ENCODE data around the gene POLR3E.
A peak's percentile ranks its signal among the peaks of the same experiment; 100 is the strongest.

POLR3E gene

GRCh38 chr16:22274916-22275315 is 22.3 kb upstream of the POLR3E start:
- H3K36me3 Mint-ChIP-seq = peaks cover 22% of the 10 kb centered on the region
- H3K4me1 Mint-ChIP-seq = peaks cover 2% of the 10 kb centered on the region
- DNase-seq (ENCODE audit: low spot score in 2 of 2) (no peak), ATAC-seq (ENCODE audit: low read depth) (no peak)
- no peaks in the 10 kb centered on the region for H3K27me3 Mint-ChIP-seq
- no peak overlapping the region for H3K4me3 Mint-ChIP-seq
- no peak overlapping the region for H3K27ac Mint-ChIP-seq
- H3K9me3 Mint-ChIP-seq = no peaks in the 10 kb centered on the region

GRCh38 chr16:22278441-22279230 is 18.6 kb upstream of the POLR3E start:
- Mint-ChIP-seq H3K36me3 (peaks cover 27% of the 10 kb centered on the region), H3K4me3 (no peak overlapping the region), H3K27ac (no peak overlapping the region), H3K27me3 (no peaks in the 10 kb centered on the region), H3K9me3 (no peaks in the 10 kb centered on the region), H3K4me1 (no peaks in the 10 kb centered on the region)
- ATAC-seq (ENCODE audit: low read depth) (no peak), DNase-seq (ENCODE audit: low spot score in 2 of 2) (no peak)

GRCh38 chr16:22282254-22282892 is 14.8 kb upstream of the POLR3E start:
- peaks cover 26% of the 10 kb centered on the region for H3K36me3 Mint-ChIP-seq
- DNase-seq (ENCODE audit: low spot score in 2 of 2) (no peak), ATAC-seq (ENCODE audit: low read depth) (no peak)
- H3K4me1 Mint-ChIP-seq = no peaks in the 10 kb centered on the region
- no peak overlapping the region for H3K27ac Mint-ChIP-seq
- H3K27me3 Mint-ChIP-seq = no peaks in the 10 kb centered on the region
- no peaks in the 10 kb centered on the region for H3K9me3 Mint-ChIP-seq
- H3K4me3 Mint-ChIP-seq = no peak overlapping the region

GRCh38 chr16:22284637-22285036 is 12.6 kb upstream of the POLR3E start:
- Mint-ChIP-seq H3K4me1 (no peaks in the 10 kb centered on the region), H3K27ac (no peak overlapping the region), H3K27me3 (no peaks in the 10 kb centered on the region), H3K4me3 (no peak overlapping the region), H3K9me3 (no peaks in the 10 kb centered on the region), H3K36me3 (peaks cover 21% of the 10 kb centered on the region)
- DNase-seq (ENCODE audit: low spot score in 2 of 2) = no peak
- no peak for ATAC-seq (ENCODE audit: low read depth)

GRCh38 chr16:22285080-22285479 is 12.1 kb upstream of the POLR3E start:
- DNase-seq (ENCODE audit: low spot score in 2 of 2) = no peak
- Mint-ChIP-seq H3K4me1 (no peaks in the 10 kb centered on the region), H3K4me3 (no peak overlapping the region), H3K27ac (no peak overlapping the region), H3K9me3 (no peaks in the 10 kb centered on the region), H3K36me3 (peaks cover 19% of the 10 kb centered on the region), H3K27me3 (no peaks in the 10 kb centered on the region)
- no peak for ATAC-seq (ENCODE audit: low read depth)

- H3K4me3 Mint-ChIP-seq = no peak overlapping the region
- no peaks in the 10 kb centered on the region for H3K36me3 Mint-ChIP-seq
- no peaks in the 10 kb centered on the region for H3K27me3 Mint-ChIP-seq
- no peaks in the 10 kb centered on the region for H3K4me1 Mint-ChIP-seq
- H3K27ac Mint-ChIP-seq = no peak overlapping the region
- no peaks in the 10 kb centered on the region for H3K9me3 Mint-ChIP-seq
- ATAC-seq (ENCODE audit: low read depth) (no peak), DNase-seq (ENCODE audit: low spot score in 2 of 2) (no peak)
These were observed 6.2 kb upstream of the POLR3E start for GRCh38 chr16:22291020-22291419.

- DNase-seq (ENCODE audit: low spot score in 2 of 2) (no peak), ATAC-seq (ENCODE audit: low read depth) (no peak)
- Mint-ChIP-seq H3K9me3 (no peaks in the 10 kb centered on the region), H3K4me3 (no peak overlapping the region), H3K4me1 (peaks cover 3% of the 10 kb centered on the region), H3K36me3 (no peaks in the 10 kb centered on the region), H3K27ac (no peak overlapping the region), H3K27me3 (no peaks in the 10 kb centered on the region)
These were observed 5.3 kb upstream of the POLR3E start for GRCh38 chr16:22291860-22292318.

- ATAC-seq (ENCODE audit: low read depth) (no peak), DNase-seq (ENCODE audit: low spot score in 2 of 2) (no peak)
- Mint-ChIP-seq H3K4me1 (peaks cover 3% of the 10 kb centered on the region), H3K9me3 (no peaks in the 10 kb centered on the region), H3K27ac (no peak overlapping the region), H3K27me3 (no peaks in the 10 kb centered on the region), H3K36me3 (no peaks in the 10 kb centered on the region), H3K4me3 (no peak overlapping the region)
These were observed 4.9 kb upstream of the POLR3E start for GRCh38 chr16:22292320-22292719.

GRCh38 chr16:22293137-22294106 is 3.8 kb upstream of the POLR3E start:
- Mint-ChIP-seq H3K27me3 (no peaks in the 10 kb centered on the region), H3K4me3 (no peak overlapping the region), H3K27ac (no peak overlapping the region), H3K4me1 (peaks cover 8% of the 10 kb centered on the region), H3K36me3 (no peaks in the 10 kb centered on the region), H3K9me3 (no peaks in the 10 kb centered on the region)
- ATAC-seq (ENCODE audit: low read depth) (no peak), DNase-seq (ENCODE audit: low spot score in 2 of 2) (no peak)

- DNase-seq (ENCODE audit: low spot score in 2 of 2) = no peak
- peaks cover 5% of the 10 kb centered on the region for H3K36me3 Mint-ChIP-seq
- H3K27me3 Mint-ChIP-seq = no peaks in the 10 kb centered on the region
- peak overlapping the region; percentile 83 for H3K4me3 Mint-ChIP-seq
- H3K9me3 Mint-ChIP-seq = no peaks in the 10 kb centered on the region
- ATAC-seq (ENCODE audit: low read depth) = no peak
- peaks cover 30% of the 10 kb centered on the region for H3K4me1 Mint-ChIP-seq
- H3K27ac Mint-ChIP-seq = peak overlapping the region; percentile 98
These were observed 740 bp upstream of the POLR3E start for GRCh38 chr16:22296225-22297113.

GRCh38 chr16:22297871-22298733 is 893 bp downstream of the POLR3E start:
- Mint-ChIP-seq H3K9me3 (no peaks in the 10 kb centered on the region), H3K4me1 (peaks cover 35% of the 10 kb centered on the region), H3K27ac (peak overlapping the region; percentile 98), H3K27me3 (no peaks in the 10 kb centered on the region), H3K36me3 (peaks cover 10% of the 10 kb centered on the region), H3K4me3 (peak overlapping the region; percentile 83)
- DNase-seq (ENCODE audit: low spot score in 2 of 2) (peak; percentile 61 to 71), ATAC-seq (ENCODE audit: low read depth) (peak; percentile 46)

GRCh38 chr16:22299036-22299435 is 1.8 kb downstream of the POLR3E start:
- Mint-ChIP-seq H3K9me3 (no peaks in the 10 kb centered on the region), H3K36me3 (peaks cover 14% of the 10 kb centered on the region), H3K4me1 (peaks cover 37% of the 10 kb centered on the region), H3K4me3 (no peak overlapping the region), H3K27me3 (no peaks in the 10 kb centered on the region), H3K27ac (peak overlapping the region; percentile 98)
- DNase-seq (ENCODE audit: low spot score in 2 of 2) = no peak
- ATAC-seq (ENCODE audit: low read depth) = no peak
